Endothelial cell of umbilical vein (primary cell): ENCODE measurements around the gene GPR108.

Experiments
- EZH2 ChIP-seq: IDR thresholded peaks from 2 replicates; pipeline ENCODE4 v1.6.1; 2012; ENCODE audit warnings: borderline replicate concordance, low read depth, mild to moderate bottlenecking, moderate library complexity, low read length, inconsistent platforms; ENCODE audit not compliant: severe bottlenecking
- MYC ChIP-seq: IDR thresholded peaks from one replicate; pipeline ENCODE4 v1.6.1; 2011; ENCODE audit warnings: mild to moderate bottlenecking, low read depth, low read length
- POLR2A ChIP-seq: IDR thresholded peaks from 2 replicates; pipeline ENCODE4 v1.6.1; 2012; ENCODE audit warnings: low read depth, mild to moderate bottlenecking, control low read depth, low read length
- TF ChIP-seq, protein P1 (sequence below), 2 donors: IDR thresholded peaks; 1 replicate in 1 of 2; 2 replicates in 1 of 2; pipeline ENCODE4 v1.5.1; 2011; ENCODE audit warnings: low read length in 2 of 2, mild to moderate bottlenecking in 2 of 2, moderate library complexity in 2 of 2, control low read depth in 1 of 2, inconsistent platforms in 1 of 2, low read depth in 1 of 2; ENCODE audit not compliant: insufficient read depth in 1 of 2; ENCODE audit errors: extremely low read depth in 1 of 2

DNA sequence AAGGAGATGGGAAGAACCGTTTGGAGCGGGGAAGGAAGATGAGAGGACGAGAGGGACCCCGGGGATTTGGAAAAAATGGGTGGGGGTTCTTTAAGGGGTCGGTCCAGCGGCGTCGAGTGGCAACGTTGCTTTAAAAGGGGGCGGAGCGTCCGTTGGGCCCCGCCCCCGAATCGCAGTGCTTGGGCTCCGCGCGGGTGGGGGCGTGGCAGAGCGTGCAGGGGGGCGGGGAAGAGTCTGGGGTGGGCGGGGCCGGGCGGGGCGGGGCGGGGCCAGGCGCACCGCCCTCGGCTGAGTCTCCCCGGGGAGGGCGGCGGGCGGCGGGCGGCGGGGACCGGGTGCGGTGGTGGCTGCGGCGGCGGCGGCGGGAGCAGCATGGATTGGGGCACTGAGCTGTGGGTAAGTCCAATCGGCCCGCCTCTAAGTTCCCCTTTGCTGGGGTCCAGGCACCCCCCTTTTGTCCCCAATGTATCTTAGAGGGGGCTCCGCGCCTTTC is 2.1 kb upstream of the GPR108 start, which contains the start of gene TRIP10:
- TF ChIP-seq, protein P1, sequence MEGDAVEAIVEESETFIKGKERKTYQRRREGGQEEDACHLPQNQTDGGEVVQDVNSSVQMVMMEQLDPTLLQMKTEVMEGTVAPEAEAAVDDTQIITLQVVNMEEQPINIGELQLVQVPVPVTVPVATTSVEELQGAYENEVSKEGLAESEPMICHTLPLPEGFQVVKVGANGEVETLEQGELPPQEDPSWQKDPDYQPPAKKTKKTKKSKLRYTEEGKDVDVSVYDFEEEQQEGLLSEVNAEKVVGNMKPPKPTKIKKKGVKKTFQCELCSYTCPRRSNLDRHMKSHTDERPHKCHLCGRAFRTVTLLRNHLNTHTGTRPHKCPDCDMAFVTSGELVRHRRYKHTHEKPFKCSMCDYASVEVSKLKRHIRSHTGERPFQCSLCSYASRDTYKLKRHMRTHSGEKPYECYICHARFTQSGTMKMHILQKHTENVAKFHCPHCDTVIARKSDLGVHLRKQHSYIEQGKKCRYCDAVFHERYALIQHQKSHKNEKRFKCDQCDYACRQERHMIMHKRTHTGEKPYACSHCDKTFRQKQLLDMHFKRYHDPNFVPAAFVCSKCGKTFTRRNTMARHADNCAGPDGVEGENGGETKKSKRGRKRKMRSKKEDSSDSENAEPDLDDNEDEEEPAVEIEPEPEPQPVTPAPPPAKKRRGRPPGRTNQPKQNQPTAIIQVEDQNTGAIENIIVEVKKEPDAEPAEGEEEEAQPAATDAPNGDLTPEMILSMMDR (IDR thresholded peaks at IDR 0.05; ENCODE audit: extremely low read depth in 1 of 2, insufficient read depth in 1 of 2, low read depth in 1 of 2, low read length in 2 of 2) = no peak
- no peak for TF ChIP-seq POLR2A
- TF ChIP-seq EZH2 = no peak
- no peak for TF ChIP-seq MYC
